Endodermal cell (in vitro differentiated cells): ENCODE data around the gene TSPAN3. TPM values are rescaled to one million over a fixed set of nuclear protein-coding genes. Genes with fewer than 3 reads are reported as not detected.

Source experiments
- DNase-seq: peaks from one replicate; pipeline ENCODE4 v3.0.0-alpha.2; 2017
- H3K27ac ChIP-seq: 2 replicates; pipeline ENCODE4 v1.5.1; 2013; ENCODE audit warnings: mild to moderate bottlenecking, low read depth, low read length, moderate library complexity
- H3K27me3 ChIP-seq: 2 replicates; pipeline ENCODE4 v1.6.1; 2013; ENCODE audit warnings: mild to moderate bottlenecking, low read length, moderate library complexity; ENCODE audit not compliant: insufficient read depth, control insufficient read depth, poor library complexity, severe bottlenecking
- H3K36me3 ChIP-seq: 2 replicates; pipeline ENCODE4 v1.7.0; 2013; ENCODE audit warnings: mild to moderate bottlenecking, low read length, moderate library complexity; ENCODE audit not compliant: control insufficient read depth, insufficient read depth
- H3K4me1 ChIP-seq: one replicate; pipeline ENCODE4 v1.7.0; 2013; ENCODE audit warnings: low read length; ENCODE audit not compliant: control insufficient read depth, insufficient read depth
- H3K4me3 ChIP-seq: 2 replicates; pipeline ENCODE4 v1.5.1; 2013; ENCODE audit warnings: mild to moderate bottlenecking, low read length, moderate library complexity
- H3K9ac ChIP-seq: 2 replicates; pipeline ENCODE4 v1.6.1; 2013; ENCODE audit warnings: mild to moderate bottlenecking, low read length, moderate library complexity; ENCODE audit not compliant: poor library complexity, severe bottlenecking; ENCODE audit errors: extremely low read depth
- H3K9me3 ChIP-seq: 2 replicates; pipeline ENCODE4 v1.6.1; 2013; ENCODE audit warnings: mild to moderate bottlenecking, low read length, moderate library complexity; ENCODE audit not compliant: control insufficient read depth
- H3K27ac Mint-ChIP-seq: 2 replicates; pipeline ENCODE4 v1.8.0; 2020; ENCODE audit warnings: mixed read lengths
- H3K27me3 Mint-ChIP-seq: 2 replicates; pipeline ENCODE4 v1.8.0; 2021; ENCODE audit warnings: mild to moderate bottlenecking, mixed read lengths; ENCODE audit not compliant: insufficient read depth
- H3K36me3 Mint-ChIP-seq: 2 replicates; pipeline ENCODE4 v1.8.0; 2020; ENCODE audit warnings: low read depth, mixed read lengths
- H3K4me1 Mint-ChIP-seq: 2 replicates; pipeline ENCODE4 v1.8.0; 2020; ENCODE audit warnings: mixed read lengths
- H3K4me3 Mint-ChIP-seq: 2 replicates; pipeline ENCODE4 v1.8.0; 2020; ENCODE audit warnings: mild to moderate bottlenecking, moderate library complexity, mixed read lengths
- H3K9me3 Mint-ChIP-seq: 2 replicates; pipeline ENCODE4 v1.8.0; 2020; ENCODE audit warnings: mild to moderate bottlenecking, mixed read lengths
- WGBS, 2 experiments: methylation state at CpG; one replicate each; pipeline versions ENCODE4 v1.1.5 to v1.1.7; 2013; ENCODE audit warnings: missing lambda C conversion rate in 2 of 2, mixed read lengths in 1 of 2; ENCODE audit not compliant: insufficient coverage in 1 of 2, insufficient read length in 1 of 2; 5-methylcytosine and 5-hydroxymethylcytosine counted together
- total RNA-seq, 2 donors: library from RNA; stranded (reverse); fragmentation: NEBNext Ultra II Directional in 1 of 2; extraction: Animal tissue kit (Norgen Biotek cat#: 25700) in 1 of 2; gene quantifications; 2 replicates in 1 of 2; 3 replicates in 1 of 2; pipeline ENCODE4 v1.2.1, GENCODE V29; 2021
- TF ChIP-seq, protein P1 (sequence below): fragments of 200-600 bp; sonication (generic); conservative IDR thresholded peaks from 2 replicates; pipeline ENCODE4 v1.5.0; 2021; ENCODE audit warnings: antibody characterized with exemption, mild to moderate bottlenecking

TSPAN3 gene
- total RNA-seq, 2 donors from 2014 or later, result 188 to 211 TPM

DNA sequence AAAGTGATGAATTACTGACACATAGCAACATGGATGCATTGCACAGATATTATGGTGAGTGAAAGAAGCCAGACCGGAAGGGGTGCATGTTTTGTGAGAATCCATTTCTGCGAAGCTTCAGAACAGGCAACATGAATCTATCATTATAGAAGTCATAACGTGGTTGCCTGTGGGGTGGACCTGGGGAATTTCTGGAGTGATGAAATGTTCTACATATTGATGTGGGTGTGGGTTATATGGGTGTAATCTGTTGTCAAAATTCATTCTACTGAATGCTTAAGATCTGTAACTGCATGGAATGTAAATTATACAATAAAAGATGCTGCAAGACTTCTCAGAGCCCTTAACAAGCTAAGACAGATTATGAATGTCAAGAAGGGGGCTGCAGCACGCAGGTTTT lies 25.2 kb upstream of the TSPAN3 start:
- Mint-ChIP-seq H3K27me3 (peaks cover 3% of the 10 kb centered on the region), H3K4me3 (no peak overlapping the region), H3K27ac (no peak overlapping the region), H3K36me3 (no peaks in the 10 kb centered on the region), H3K4me1 (no peaks in the 10 kb centered on the region), H3K9me3 (no peaks in the 10 kb centered on the region)
- H3K27ac ChIP-seq, result no peak overlapping the region
- no peak overlapping the region for H3K4me3 ChIP-seq
- no peak overlapping the region for H3K9ac ChIP-seq
- TF ChIP-seq, protein P1, sequence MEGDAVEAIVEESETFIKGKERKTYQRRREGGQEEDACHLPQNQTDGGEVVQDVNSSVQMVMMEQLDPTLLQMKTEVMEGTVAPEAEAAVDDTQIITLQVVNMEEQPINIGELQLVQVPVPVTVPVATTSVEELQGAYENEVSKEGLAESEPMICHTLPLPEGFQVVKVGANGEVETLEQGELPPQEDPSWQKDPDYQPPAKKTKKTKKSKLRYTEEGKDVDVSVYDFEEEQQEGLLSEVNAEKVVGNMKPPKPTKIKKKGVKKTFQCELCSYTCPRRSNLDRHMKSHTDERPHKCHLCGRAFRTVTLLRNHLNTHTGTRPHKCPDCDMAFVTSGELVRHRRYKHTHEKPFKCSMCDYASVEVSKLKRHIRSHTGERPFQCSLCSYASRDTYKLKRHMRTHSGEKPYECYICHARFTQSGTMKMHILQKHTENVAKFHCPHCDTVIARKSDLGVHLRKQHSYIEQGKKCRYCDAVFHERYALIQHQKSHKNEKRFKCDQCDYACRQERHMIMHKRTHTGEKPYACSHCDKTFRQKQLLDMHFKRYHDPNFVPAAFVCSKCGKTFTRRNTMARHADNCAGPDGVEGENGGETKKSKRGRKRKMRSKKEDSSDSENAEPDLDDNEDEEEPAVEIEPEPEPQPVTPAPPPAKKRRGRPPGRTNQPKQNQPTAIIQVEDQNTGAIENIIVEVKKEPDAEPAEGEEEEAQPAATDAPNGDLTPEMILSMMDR, result no peak
- 90% methylated on average over 4 of the region's 4 CpGs for WGBS, 2 experiments
- H3K9me3 ChIP-seq, result no peaks in the 10 kb centered on the region
- no peak for DNase-seq
- H3K36me3 ChIP-seq, result no peaks in the 10 kb centered on the region
- H3K27me3 ChIP-seq, result no peaks in the 10 kb centered on the region
- peaks cover under 1% of the 10 kb centered on the region for H3K4me1 ChIP-seq

DNA sequence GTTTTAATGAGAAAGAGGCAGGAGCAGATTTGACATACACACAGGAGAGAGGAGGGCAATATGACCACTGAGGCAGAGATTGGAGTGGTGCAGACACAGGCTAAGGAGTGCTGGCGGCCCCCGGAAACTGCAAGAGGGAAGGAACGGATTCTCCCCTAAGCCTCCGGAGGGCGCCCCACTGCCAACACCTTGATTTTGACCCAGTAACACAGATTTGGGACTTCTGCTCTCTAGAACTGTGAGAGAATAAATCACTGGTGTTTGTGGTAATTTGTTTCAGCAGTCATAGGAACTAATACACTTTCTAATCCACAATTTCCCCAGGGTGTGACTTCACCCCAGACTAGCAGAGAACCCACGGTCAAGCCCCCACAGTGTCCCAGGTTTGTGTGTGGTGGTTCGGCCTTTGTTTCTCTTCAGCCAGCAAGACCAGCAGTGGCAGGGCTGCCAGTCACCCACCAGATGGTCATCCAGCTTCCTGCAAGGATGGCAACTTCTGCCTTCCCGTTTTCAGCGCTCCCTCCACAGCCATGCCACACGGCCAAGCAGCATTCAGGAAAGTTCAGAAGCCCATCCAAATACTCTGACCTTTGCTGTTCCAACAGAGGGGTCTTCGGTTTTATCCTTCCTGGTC lies 23.6 kb upstream of the TSPAN3 start:
- TF ChIP-seq, protein P1, result peak; percentile 76
- Mint-ChIP-seq H3K27me3 (peaks cover 3% of the 10 kb centered on the region), H3K27ac (no peak overlapping the region), H3K4me1 (no peaks in the 10 kb centered on the region), H3K36me3 (no peaks in the 10 kb centered on the region), H3K4me3 (no peak overlapping the region), H3K9me3 (no peaks in the 10 kb centered on the region)
- Histone ChIP-seq H3K4me3 (no peak overlapping the region), H3K4me1 (no peaks in the 10 kb centered on the region), H3K36me3 (no peaks in the 10 kb centered on the region), H3K27me3 (no peaks in the 10 kb centered on the region), H3K27ac (no peak overlapping the region), H3K9ac (no peak overlapping the region), H3K9me3 (no peaks in the 10 kb centered on the region)
- DNase-seq, result peak; percentile 77
- WGBS, 2 experiments, result 73 to 84% methylated on average over 7 to 11 of the region's 11 CpGs

DNA sequence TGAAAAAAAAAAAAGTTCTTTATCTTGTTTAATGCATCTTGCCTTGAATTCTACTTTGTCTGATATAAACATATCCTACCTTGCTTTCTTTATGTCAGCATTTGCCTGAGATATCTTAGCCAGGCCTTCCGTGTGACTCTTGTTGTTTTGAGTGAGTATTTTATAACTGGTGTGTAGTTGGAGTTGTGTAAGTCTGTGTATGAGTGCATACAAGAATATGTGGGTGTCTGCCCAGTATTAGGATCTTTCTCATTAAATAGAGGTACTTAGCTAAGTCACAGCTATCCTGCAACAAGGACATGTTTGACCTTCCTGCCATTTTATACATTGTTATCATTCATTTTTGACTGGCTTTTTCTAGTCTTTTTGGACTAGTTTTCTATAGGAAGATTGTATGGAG lies 22.5 kb upstream of the TSPAN3 start:
- no peaks in the 10 kb centered on the region for H3K27me3 ChIP-seq
- Mint-ChIP-seq H3K27ac (no peak overlapping the region), H3K4me3 (no peak overlapping the region), H3K36me3 (no peaks in the 10 kb centered on the region), H3K4me1 (no peaks in the 10 kb centered on the region), H3K27me3 (peaks cover 4% of the 10 kb centered on the region), H3K9me3 (no peaks in the 10 kb centered on the region)
- 100% methylated on average over 1 of the region's 1 CpG; no CpG with 5 or more reads in 1 of the 2 experiments for WGBS, 2 experiments
- no peaks in the 10 kb centered on the region for H3K4me1 ChIP-seq
- H3K4me3 ChIP-seq, result no peak overlapping the region
- TF ChIP-seq, protein P1, result no peak
- no peak for DNase-seq
- H3K9me3 ChIP-seq, result no peaks in the 10 kb centered on the region
- no peaks in the 10 kb centered on the region for H3K36me3 ChIP-seq
- no peak overlapping the region for H3K27ac ChIP-seq
- no peak overlapping the region for H3K9ac ChIP-seq
